COLO829 (cell line): ENCODE results near the gene ADSS1.

ENCODE experiments used
- DNase-seq: peaks from one replicate; pipeline ENCODE4 v3.0.0; 2012; ENCODE audit warnings: low spot score

Gene ADSS1

DNA sequence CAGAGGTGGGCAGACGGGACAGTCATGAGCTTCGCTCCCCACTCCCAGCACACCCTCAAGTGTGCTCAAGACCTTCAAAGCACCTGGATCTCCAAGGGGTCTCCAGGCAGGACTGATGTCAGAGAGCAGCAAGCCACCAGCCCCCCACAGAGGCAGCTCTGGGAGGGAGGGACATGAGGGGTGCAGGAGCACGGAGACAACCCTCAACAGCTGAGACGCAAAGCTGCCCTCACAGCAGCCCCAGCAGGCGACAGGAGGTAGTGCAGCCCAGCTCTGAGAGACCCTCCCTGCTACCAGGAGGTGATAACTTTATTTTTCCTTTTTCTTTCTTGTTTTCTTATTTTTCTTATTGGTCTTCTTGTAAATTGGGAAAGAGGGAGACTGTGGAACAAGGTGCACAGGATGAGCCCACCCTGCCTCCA lies 46.8 kb downstream of the ADSS1 start:
- DNase-seq: no peak

DNA sequence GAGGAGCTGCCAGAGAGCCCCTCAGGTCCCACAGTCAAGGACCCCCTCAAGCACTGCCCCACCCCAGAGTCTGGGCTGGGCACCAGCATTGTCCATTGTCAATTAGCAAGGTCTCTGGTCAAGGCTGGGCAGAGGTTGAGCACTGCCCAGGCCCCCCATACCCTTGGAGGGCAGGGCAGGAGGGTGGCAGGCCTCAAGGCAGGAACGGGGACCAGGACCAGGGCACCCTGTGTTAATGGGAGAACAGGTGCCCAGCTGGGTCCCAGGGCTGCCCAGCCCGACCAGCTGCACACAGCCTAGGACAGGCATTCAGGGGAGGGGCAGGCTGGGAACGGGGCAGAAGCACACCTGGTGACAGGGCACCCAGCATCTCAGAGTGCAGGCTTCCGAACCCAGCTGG lies 47.3 kb downstream of the ADSS1 start:
- DNase-seq: no peak

DNA sequence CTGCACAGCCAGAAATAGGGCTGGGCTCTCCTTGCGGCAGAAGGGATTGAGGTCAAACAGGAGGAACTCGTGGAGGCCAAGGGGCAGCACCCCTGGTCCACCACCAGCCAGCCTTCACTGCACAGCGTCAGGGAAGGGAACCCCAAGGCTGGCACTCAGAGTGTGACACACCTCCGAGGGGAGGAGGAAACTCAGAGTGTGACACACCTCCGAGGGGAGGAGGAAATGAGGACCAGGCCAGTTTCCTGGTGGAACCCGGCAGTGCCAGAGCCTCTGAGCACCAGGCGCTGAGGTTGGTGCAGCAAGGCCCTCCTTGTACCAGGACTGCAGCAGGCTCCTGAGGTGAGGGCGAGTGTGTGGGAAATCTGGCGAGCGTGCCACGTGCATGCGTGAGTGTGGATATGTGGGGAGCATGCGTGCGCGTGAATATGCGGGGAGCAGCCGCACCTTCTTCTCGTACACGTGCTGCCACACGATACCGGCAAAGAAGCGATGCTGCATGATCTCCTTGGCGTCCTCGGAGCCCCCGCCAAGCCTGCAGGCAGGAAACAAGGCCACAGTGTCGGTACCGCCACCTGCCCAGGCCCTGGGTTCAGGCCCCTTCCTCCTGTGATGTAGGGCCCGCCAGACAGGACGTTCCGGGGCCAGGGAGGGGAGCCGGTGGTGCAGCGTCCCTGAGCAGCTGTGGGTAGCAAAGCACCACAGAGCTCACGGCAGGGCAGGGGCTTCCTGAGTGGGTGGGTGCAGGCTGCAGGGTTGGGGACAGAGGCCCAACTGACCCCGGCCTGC lies 48.1 kb downstream of the ADSS1 start:
- DNase-seq: no peak

DNA sequence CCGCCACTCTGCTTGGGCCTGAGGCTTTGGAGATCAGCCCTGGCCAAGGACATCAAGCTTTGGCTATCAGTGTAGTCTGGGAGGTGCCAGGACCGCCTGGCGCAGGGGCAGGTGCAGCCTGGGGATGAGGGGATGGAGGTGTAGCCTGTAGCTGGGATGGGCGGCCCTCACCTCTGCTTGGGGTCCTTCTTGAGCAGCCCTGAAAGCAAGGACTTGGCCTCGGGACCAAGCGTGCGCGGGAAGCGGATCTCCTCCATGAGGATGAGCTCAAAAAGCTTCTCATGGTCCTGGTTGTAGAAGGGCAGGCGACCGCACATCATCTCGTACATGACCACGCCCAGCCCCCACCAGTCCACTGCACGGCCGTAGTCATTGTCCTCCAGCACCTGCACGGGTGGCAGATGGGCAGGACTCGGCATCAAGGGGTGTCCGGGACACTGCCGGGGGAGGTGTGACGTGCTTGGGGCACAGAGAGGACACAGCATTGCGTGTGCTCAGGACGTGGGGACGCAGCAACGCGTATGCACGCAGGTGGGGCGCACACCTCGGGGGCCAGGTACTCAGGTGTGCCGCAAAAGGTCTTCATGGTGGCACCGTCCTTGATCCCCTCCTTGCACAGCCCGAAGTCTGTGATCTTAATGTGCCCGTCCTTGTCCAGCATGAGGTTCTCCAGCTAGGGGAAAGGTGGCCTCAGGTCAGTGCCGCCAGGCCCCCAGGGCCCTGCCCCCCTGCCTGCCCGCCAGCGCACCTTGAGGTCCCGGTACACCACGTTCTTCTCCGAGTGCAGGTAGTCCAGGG lies 48.9 kb downstream of the ADSS1 start:
- no peak for DNase-seq

DNA sequence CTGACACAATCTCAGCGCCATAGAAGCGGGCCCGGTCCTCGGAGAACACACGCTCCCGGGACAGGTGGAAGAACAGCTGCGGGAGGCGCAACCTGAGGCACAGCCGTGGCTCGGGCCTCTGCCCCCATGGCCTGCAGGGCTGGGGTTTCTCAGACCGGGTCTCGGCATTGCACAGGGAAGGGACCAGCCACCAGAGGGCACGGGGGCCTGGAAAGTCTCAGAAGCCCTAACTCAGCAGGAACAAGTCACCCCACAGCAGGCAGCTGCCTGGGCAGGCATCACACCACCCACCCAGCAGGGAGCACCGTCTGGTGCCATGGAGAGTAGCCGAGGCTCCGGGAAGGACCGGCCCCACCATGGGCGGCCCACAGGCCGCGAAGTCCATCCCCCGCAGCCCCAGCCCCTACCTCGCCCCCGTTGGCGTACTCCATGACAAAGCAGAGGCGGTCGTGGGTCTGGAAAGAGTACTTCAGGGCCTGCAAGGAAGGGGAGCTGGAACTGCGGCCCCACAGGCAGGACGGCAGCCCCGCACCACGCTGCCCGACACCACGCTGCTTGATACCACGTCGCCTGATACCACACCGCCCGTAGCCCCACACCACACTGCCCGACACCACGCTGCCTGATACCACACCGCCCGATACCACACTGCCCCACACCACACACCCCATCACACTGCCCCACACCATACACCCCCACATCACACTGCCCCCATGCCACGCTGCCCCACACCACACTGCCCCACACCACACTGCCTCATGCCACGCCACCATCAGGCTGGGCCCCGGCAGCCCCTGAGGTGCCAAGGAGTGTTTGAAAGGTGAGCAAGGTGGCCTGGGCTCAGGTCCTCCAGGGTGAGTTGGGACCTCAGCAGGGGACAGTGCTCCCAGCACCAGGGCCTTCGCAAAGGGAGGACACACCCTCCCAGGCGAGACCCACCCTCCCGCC lies 49.8 kb downstream of the ADSS1 start:
- no peak for DNase-seq

DNA sequence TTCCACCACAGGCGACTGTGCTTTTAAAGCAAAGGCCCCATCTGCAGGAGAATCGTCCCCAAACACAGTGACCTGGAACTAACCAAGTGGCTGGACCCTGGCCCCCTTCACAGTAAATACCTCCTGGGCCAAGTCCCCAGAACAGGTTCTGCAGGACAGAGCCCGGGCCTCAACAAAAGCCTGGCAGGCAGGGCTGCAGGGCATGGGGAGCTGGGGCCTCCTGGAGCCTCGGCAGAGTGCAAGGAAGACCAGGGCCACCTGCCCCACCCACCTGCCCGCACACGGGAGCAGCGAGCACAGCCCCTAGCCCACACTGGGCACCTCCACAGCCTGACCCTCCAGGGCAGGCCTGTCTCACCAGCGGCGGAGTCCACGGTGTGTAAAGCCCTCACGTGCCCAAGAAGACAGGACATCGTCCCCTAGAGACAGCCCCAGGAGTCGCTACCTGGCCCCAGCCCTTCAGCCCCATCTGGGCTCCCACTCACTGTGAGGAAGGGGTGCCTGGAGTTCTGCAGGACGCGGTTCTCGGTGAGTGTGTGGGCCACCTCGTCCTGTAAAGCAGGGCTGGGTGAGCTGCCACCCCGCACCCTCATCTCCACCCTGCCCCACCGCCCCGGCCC lies 50.5 kb downstream of the ADSS1 start:
- no peak for DNase-seq

DNA sequence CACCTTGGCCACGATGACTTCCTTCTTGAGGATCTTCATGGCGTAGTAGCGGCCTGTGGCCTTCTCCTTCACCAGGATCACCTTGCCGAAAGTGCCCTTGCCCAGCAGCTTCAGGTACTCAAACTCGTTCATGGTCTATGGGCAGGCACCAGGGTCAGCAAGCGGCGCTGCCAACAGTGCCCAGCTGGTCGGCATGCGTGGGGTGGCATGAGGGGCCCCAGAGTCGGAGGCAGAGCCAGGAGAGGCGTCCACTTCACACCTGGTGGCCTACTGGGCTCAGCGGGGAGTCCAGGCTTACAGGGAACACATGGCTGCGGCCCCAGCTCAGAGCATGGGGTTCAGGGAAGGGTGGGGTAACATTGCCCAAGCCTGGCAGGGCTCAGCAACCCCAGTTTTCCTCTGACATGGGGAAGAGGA lies 51.1 kb downstream of the ADSS1 start:
- DNase-seq: no peak

DNA sequence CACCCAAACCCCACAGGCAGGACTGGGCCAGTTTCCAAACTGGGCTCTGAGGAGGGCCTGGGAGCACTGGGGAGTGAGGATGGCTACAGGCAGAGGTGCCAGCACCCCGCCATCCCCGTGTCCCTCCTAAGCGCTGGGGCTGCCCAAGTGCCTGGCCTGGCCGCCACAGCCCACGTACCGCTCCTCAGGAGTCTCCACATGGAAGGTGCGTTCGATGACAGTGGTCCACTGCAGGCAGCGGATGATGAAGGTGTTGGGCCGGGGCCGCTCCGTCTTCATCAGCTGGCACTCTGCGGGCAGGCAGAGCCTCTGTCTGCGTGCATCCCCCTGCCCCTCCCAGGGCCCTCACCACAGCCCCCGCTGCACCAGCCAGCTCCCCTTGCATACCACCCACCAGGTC lies 52.5 kb downstream of the ADSS1 start:
- DNase-seq: no peak

DNA sequence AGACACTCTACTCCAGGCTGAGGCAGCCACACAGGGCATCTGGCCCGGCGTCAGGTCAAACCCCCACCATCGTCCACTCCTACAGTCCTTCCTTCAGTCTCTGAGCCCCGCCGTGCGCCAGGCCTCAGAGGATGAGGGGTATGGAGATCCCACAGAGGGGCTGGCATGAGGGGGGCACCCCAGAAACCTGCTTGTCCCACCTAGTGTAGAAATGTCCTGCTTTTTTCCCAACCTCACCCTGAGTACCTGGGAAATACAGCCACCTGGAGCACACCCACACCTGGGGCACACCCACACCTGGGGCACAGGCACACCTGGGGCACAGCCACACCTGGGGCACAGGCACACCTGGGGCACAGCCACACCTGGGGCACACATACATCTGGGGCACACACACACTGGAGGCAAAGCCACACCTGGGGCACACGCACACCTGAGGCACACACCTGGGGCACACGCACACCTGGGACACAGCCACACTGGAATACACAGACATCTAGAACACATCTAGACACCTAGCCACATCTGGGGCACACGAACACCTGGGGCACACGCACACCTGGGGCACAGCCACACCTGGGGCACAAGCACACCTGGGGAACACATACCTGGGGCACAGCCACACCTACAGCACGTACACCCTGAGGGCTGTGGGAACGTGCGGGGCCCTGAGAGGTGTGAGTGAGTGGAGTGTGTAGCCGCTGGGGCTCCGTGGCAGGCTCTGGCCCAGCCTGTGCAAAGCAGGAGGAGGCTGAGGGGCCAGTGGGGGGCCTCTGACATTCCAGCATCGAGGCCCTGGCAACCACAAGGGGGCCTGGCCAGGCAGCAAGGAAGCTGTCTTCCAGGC lies 53.2 kb downstream of the ADSS1 start:
- DNase-seq: no peak

DNA sequence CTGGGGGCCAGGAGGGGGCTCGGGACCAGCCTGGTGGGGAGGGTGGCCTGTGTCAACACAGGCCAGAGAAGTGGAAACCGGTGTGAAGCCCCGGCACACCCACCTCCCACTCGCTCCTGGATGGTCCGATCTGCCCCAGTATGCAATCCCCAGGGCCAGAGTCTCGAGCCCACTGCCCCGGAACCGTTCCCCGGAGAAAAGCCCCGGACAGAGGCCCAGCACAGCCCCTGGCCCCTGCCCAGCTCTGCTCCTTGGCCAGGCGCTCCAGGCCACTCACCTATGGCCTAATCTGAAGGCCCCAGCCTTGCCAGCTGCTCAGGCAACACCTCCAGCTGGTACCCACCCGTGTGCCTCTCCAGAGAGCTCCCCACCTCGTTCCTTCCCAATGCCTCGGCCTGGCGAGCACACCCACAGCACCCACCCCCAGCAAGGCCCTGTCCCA lies 53.8 kb downstream of the ADSS1 start:
- DNase-seq: no peak

DNA sequence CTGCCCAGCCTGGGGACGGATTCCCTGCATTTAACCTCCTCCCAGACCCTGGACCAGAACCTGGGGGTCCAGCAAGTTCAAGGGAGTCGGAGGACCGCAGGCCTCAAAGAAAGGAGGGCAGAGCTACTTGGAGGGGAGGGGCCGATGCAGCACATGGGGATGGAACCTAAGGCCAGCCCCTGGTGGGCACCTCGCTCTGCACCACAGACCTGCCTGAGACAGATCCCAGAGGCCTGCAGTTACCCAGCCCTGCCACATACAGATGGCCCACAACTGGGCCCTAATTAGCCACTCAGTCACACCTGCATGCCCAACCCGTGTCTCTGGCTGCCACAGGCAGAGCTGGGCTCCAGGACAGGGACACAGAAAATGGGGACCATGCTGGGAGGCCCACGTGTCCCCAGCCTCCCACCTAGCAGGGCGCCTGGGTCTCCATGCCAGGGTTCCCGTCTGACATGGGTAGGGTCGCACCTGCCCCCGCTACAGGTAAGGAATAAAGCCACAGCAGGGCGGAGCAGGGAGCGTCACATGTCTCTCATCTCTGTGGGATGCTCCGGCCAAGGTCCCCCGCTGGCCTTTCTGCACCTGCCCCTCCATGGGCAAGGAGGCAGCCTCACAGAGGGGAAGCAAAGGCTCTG lies 54.8 kb downstream of the ADSS1 start:
- DNase-seq: no peak

DNA sequence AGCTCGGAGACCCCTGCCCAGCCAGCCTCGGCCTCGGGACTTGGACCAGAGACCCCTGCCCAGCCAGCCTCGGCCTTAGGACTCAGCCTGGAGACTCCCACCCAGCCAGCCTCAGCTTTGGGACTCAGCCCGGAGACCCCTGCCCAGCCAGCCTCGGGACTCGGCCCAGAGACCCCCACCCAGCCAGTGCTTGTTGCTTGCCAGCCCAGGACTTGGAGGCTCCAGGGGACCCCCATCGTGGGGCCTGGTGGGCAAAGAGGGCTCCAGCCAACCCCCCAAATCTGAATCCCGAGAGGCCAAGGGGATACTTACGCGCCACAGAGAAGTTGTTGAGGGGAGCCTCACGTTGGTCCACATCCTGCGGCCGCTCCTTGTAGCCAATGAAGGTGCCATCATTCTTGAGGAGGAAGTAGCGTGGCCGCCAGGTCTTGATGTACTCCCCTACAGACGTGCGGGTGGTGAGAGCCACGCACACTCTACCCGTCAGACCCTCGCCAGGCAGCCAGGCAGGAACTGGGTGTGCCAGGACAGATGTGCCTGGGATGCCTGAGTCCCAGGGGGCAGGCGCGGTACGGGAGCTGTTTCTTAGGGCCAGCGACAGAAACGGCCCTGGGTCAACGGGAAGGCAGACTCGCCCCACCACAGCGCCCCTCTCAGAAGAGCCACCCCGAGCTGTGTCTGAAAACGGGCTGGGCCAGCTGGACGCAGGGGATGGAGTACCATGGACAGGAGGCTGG lies 55.9 kb downstream of the ADSS1 start:
- no peak for DNase-seq

DNA sequence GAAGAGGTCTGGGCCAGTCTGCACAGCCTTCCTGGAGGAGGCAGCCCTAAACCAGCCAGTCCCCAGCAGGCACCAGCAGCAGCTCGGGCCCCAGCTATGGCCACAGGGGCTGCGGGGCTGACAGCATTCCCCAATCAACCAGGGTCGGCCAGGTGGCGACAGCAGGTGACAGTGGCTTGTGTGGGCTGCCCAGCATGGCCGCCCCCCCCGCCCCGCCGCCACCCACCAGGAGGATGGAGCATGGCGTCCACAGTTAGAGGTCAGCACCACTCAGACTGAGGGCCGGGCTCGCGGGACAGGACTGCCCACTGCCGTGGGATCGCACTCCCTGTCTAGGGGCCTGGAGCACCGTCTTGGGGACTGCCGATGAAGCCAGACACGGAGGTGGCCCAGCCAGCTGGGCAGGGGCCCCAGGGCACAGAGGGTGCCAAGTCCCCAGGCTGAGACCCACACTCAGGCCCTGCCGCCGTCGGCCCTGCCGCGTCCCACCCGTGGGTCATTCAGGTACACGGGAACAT lies 56.5 kb downstream of the ADSS1 start:
- no peak for DNase-seq

DNA sequence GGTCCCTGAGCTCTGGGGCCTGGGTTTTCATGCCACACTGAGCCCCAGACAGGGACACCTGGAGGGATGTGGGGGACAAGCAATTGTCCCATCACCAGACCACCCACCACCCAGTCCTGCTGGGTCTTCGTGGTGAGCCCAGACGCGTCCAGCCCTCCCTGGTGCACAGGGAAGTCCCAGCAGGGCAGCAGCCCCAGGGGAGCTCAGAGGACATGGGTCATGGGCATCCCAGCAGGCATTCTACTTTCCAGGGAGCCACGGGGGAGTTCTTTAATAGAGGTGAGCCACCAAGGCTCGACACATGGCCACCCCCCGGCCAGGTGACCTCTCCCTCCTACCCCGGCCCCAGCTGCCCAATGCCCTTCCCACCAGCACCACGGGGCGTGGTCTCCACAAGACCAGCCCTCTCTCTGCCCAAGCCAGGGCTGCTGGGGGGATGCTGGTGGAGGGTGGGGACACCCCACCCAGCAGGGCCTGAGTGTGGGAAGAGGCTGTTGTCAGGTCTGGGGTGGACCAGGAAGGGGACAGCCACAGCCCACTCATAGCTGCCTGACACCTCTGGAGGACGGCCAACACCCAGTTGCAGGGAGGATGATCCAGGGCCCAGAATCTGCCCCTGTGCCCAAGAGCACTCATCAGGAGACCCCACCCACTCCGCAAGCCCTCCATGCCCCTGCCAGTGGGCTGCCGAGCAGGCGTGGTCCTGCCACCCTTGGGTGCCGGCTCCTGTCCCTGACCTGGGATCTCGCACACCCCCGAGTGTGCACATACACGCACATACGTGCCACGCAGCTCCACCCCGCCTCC lies 57.4 kb downstream of the ADSS1 start:
- DNase-seq: no peak

DNA sequence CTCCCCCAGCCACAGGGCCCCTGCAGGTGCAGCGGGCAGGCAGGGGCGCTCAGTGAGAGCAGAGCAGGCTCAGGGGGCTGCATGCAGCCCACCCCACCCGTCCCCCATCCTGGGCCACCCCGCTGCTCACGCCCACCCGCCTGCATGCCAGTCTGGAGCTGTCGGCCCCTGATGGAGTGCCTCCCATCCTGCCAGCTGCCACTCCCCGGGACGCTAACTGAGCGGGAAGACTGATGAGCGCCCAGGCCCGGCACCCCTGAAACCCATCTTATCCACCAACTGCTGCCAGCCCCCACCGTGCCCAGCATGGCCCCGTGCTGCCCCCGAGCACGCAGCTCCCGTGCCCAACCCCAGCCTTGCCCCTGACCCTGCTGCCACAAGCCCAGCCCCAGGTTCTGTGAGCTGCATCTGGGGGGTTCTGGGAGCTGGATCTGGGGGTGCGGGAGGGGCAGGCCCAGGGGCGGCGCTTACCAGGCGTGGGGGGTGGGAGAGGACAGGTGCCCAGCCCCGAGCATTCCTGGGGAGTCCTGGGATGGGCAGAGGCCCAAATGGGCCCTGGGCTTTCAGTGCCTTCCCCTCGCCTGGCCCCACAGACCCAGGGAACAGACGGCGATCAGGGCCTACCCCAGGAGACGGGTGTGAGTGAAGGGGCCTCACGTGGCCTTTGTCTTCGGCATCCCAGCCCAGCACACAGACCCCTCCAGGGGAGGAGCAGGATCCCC lies 58.2 kb downstream of the ADSS1 start:
- no peak for DNase-seq

DNA sequence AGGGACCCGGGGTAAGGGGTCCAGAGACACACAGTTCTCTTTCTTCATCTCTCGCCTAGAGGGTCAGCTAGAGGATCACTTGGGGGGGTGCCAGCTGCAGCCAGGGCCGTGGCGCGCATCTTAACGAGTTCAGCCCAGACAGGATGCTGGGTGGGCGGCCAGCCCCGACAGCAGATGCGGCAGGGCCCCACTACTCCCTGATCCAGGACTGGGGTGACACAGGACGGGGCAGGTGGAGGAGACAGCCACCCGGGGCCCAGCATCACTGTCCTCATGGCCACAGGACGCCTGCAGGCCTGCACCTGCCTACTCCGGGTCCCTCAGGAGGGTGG lies 58.7 kb downstream of the ADSS1 start:
- DNase-seq: no peak

DNA sequence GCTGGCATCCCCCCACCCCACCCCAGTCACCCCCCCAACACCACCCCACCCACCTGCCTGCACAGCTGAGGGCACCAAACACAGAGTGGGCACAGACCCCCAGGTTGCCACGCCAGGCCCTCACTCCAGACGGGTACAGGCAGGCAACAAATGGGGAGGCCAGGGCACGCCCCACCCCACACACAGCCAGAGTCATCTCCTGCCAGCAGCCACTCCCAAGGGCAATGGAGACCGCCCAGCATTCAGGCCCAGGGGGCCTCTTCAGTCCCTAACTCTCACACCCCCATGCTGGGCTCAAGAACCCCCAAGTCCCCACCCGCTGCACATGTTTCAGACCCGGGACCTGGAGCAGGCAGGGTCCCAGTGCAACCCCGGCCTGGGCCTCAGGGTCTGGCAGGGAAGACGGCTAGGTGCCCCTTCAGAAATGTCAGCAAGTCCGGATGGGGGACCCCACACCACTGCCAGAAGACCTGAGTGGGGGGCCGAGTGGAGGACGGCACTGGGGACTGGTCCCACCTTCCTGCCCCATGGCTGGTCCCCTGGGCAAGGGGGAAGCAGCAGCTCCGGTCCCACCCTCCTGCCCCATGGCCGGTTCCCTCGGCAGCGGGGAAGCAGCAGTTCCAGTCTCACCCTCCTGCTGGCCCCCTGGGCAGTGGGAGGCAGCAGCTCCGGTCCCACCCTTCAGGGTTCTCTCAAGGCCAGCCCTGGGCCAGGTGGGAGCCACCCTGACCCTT lies 59.6 kb downstream of the ADSS1 start:
- no peak for DNase-seq
